ENCODE results near the gene FASTK. TPM values are rescaled to one million over a fixed set of nuclear protein-coding genes. Genes with fewer than 3 reads are reported as not detected.
A peak's percentile ranks its signal among the peaks of the same experiment; 100 is the strongest.

The FASTK gene
- total RNA-seq, 1 experiment from 2014 or later: 86.4 TPM

DNA sequence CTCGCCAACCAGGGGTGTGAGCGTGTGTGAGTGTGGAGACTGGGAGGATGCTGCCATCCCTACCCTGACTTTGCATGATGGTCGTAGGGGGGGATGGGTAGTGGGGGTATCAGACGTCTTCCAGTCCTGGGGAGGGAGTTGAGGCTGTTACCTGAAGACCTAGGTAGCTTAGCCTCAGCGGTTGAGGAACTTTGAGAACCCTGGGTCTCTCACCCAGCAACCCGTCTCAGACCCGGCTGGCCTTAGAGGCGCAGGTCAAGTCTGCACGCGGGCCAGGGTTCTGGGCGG, 18.6 kb downstream of the FASTK start:
- Histone ChIP-seq H3K27ac (ENCODE audit: low read depth, low read length) (peak overlapping the region; percentile 87), H3K9me3 (ENCODE audit: control insufficient read depth in 1 of 2, insufficient read depth in 1 of 2, low read depth in 1 of 2, low read length in 2 of 2) (no peaks in the 10 kb centered on the region), H2AFZ (ENCODE audit: low read depth, low read length, poor library complexity, severe bottlenecking) (no peak overlapping the region), H3K4me2 (ENCODE audit: low read length) (peak overlapping the region; percentile 95), H3K79me2 (ENCODE audit: insufficient read depth, low read length) (peaks cover 65% of the 10 kb centered on the region), H3K4me3 (replicated peaks in 1 of 2; ENCODE audit: low read depth in 1 of 2, low read length in 2 of 2) (peak overlapping the region; percentile 81 to 90), H4K20me1 (ENCODE audit: insufficient read depth) (no peaks in the 10 kb centered on the region), H3K36me3 (ENCODE audit: control insufficient read depth in 1 of 2, insufficient read depth in 2 of 2, low read length in 2 of 2) (peaks cover 14 to 17% of the 10 kb centered on the region in 2 experiments), H3K27me3 (ENCODE audit: insufficient read depth, low read length) (no peaks in the 10 kb centered on the region), H3K9me2 (ENCODE audit: insufficient read depth) (no peaks in the 10 kb centered on the region), H3K4me1 (ENCODE audit: control insufficient read depth in 1 of 2, insufficient read depth in 2 of 2, low read length in 2 of 2) (peaks cover 24 to 49% of the 10 kb centered on the region in 2 experiments), H3K9ac (ENCODE audit: low read length) (peak overlapping the region; percentile 91)
- intact Hi-C loops (cut with micrococcal nuclease): loop anchor here (1.0 kb wide), 1 partner anchor 21 kb away; the partner anchor contains the start of gene TMUB1
- DNase-seq (ENCODE audit: low read depth, low spot score): no peak
- no TSS peak for BruUV-seq (replicated peaks)
- ChIA-PET RAD21 (ENCODE audit: low non-redundant PET in 1 of 2, low total read pairs in 2 of 2, uncharacterized antibody in 2 of 2, unreplicated experiment in 2 of 2) (interaction anchor here in 1 of 2 experiments (0.8 to 1.4 kb wide), 2 partner anchors 24 to 34 kb away, joined by 3 read pairs; partner anchors contain the start of genes ABCB8 and AGAP3), CTCF (interaction anchor here (0.7 to 2.1 kb wide), 6 partner anchors 15 to 52 kb away, joined by 3 to 8 read pairs (median 4); partner anchors contain the start of gene ABCB8), POLR2A (interaction anchor here (0.6 to 1.7 kb wide), 10 partner anchors 11 to 187 kb away, joined by 3 to 11 read pairs (median 6); partner anchors contain the start of genes ABCB8, AGAP3, FASTK and TMUB1)
- no peak for ATAC-seq
- TF ChIP-seq, protein P1, sequence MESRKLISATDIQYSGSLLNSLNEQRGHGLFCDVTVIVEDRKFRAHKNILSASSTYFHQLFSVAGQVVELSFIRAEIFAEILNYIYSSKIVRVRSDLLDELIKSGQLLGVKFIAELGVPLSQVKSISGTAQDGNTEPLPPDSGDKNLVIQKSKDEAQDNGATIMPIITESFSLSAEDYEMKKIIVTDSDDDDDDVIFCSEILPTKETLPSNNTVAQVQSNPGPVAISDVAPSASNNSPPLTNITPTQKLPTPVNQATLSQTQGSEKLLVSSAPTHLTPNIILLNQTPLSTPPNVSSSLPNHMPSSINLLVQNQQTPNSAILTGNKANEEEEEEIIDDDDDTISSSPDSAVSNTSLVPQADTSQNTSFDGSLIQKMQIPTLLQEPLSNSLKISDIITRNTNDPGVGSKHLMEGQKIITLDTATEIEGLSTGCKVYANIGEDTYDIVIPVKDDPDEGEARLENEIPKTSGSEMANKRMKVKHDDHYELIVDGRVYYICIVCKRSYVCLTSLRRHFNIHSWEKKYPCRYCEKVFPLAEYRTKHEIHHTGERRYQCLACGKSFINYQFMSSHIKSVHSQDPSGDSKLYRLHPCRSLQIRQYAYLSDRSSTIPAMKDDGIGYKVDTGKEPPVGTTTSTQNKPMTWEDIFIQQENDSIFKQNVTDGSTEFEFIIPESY (IDR thresholded peaks at IDR 0.05; ENCODE audit: extremely low read depth, insufficient replicate concordance, low read length): no peak
- TF ChIP-seq POLR2AphosphoS5 (IDR thresholded peaks at IDR 0.05; ENCODE audit: low read depth, low read length): peak; percentile 76

DNA sequence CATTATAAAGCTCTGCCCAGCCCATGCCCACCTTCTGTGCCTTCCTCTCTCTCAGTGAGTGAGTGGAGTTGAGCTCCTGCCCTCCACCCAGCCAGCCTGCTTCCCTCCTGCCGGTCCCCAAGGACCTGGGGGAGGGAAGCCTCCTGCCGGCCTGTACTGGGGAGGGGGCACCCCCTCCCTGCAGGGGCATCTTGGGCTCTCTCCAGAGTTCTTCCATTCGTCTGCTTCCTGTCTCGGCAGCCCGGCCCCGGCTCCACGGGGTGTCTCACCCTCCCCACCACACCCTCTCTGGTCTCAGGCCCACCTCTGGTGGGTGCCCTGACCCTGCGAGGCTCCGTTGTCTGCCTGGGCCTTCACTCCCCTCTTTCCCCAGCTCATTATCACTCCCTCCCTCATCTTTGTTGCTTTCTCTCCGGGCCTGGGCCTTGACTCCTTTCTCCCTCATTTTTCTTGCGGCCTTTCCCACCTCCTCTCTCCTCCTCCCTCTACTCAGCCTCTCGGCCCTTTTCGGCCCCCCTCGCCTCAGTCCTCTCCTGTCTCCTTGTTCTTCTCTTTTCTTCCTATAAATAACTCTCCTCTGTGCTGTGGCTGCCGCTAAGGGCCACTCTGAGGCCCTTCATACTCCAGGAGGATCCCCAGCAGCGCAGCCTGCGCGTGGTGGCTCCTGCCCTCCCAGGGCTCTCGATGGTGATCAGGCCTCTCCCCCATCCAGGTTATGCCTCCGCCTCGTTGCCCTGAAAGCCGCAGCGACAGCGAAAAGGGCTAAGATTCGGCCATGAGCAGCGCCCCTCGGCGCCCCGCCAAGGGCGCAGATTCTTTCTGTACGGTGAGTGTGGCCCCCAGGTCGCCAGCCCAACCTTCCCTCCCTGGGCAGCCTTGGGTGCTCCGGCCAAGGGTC, 19.1 kb downstream of the FASTK start:
- no peaks in the 10 kb centered on the region for H4K20me1 ChIP-seq (ENCODE audit: insufficient read depth)
- DNase-seq (ENCODE audit: low read depth, low spot score) (no peak), ATAC-seq (no peak)
- no peaks in the 10 kb centered on the region for H3K9me3 ChIP-seq (ENCODE audit: control insufficient read depth in 1 of 2, insufficient read depth in 1 of 2, low read depth in 1 of 2, low read length in 2 of 2)
- H3K9me2 ChIP-seq (ENCODE audit: insufficient read depth): no peaks in the 10 kb centered on the region
- peaks cover 62% of the 10 kb centered on the region for H3K79me2 ChIP-seq (ENCODE audit: insufficient read depth, low read length)
- intact Hi-C loops (cut with micrococcal nuclease): loop anchor here (1.0 kb wide), 1 partner anchor 22 kb away; the partner anchor contains the start of gene TMUB1
- H3K36me3 ChIP-seq (ENCODE audit: control insufficient read depth in 1 of 2, insufficient read depth in 2 of 2, low read length in 2 of 2): peaks cover 10 to 17% of the 10 kb centered on the region in 2 experiments
- peak overlapping the region; percentile 91 for H3K9ac ChIP-seq (ENCODE audit: low read length)
- ChIA-PET CTCF (interaction anchor here (0.6 to 2.1 kb wide), 11 partner anchors 15 to 163 kb away, joined by 3 to 8 read pairs (median 3); partner anchors contain the start of genes ABCB8 and FASTK), POLR2A (interaction anchor here (0.6 to 1.7 kb wide), 14 partner anchors 12 to 55 kb away, joined by 3 to 13 read pairs (median 4); partner anchors contain the start of genes ABCB8, AGAP3, FASTK and TMUB1), RAD21 (ENCODE audit: low non-redundant PET in 1 of 2, low total read pairs in 2 of 2, uncharacterized antibody in 2 of 2, unreplicated experiment in 2 of 2) (interaction anchor here (0.7 to 1.3 kb wide), 4 partner anchors 15 to 52 kb away, joined by 3 read pairs; partner anchors contain the start of gene AGAP3 (in 1 of the 2))
- TSS peak; percentile 57 for BruUV-seq (replicated peaks)
- H3K4me3 ChIP-seq (replicated peaks in 1 of 2; ENCODE audit: low read depth in 1 of 2, low read length in 2 of 2): peak overlapping the region; percentile 81 to 90
- peak overlapping the region; percentile 95 for H3K4me2 ChIP-seq (ENCODE audit: low read length)
- peaks cover 28 to 52% of the 10 kb centered on the region in 2 experiments for H3K4me1 ChIP-seq (ENCODE audit: control insufficient read depth in 1 of 2, insufficient read depth in 2 of 2, low read length in 2 of 2)
- H3K27me3 ChIP-seq (ENCODE audit: insufficient read depth, low read length): no peaks in the 10 kb centered on the region
- no peak overlapping the region for H2AFZ ChIP-seq (ENCODE audit: low read depth, low read length, poor library complexity, severe bottlenecking)
- peak overlapping the region; percentile 87 for H3K27ac ChIP-seq (ENCODE audit: low read depth, low read length)
- TF ChIP-seq EZH2 (IDR thresholded peaks at IDR 0.05) (no peak), EGR1 (IDR thresholded peaks at IDR 0.05; ENCODE audit: low read depth) (no peak), RAD21 (IDR thresholded peaks at IDR 0.05; ENCODE audit: low read depth) (no peak), JUND (IDR thresholded peaks at IDR 0.05) (no peak), ZNF274 (IDR thresholded peaks at IDR 0.05; ENCODE audit: low read depth, low read length) (no peak), CEBPB (IDR thresholded peaks at IDR 0.05; ENCODE audit: low read depth) (no peak), SP1 (IDR thresholded peaks at IDR 0.05; ENCODE audit: low read depth) (no peak), POLR2A (IDR thresholded peaks at IDR 0.05; ENCODE audit: borderline replicate concordance, extremely low read depth, insufficient read depth, insufficient read length) (no peak), SIN3A (IDR thresholded peaks at IDR 0.05; ENCODE audit: low read depth) (no peak), ZFX (IDR thresholded peaks at IDR 0.05) (peak; percentile 53; the same call in 1 of the 2 replicates)
- TF ChIP-seq, protein P2, sequence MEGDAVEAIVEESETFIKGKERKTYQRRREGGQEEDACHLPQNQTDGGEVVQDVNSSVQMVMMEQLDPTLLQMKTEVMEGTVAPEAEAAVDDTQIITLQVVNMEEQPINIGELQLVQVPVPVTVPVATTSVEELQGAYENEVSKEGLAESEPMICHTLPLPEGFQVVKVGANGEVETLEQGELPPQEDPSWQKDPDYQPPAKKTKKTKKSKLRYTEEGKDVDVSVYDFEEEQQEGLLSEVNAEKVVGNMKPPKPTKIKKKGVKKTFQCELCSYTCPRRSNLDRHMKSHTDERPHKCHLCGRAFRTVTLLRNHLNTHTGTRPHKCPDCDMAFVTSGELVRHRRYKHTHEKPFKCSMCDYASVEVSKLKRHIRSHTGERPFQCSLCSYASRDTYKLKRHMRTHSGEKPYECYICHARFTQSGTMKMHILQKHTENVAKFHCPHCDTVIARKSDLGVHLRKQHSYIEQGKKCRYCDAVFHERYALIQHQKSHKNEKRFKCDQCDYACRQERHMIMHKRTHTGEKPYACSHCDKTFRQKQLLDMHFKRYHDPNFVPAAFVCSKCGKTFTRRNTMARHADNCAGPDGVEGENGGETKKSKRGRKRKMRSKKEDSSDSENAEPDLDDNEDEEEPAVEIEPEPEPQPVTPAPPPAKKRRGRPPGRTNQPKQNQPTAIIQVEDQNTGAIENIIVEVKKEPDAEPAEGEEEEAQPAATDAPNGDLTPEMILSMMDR (IDR thresholded peaks at IDR 0.05 in 2 of 3, conservative IDR thresholded peaks at IDR 0.05 in 1 of 3; ENCODE audit: borderline replicate concordance in 1 of 3, insufficient read depth in 1 of 3, low read depth in 2 of 3, low read length in 2 of 3): no peak

Data from HCT116 (cell line).